HG03565 (cell line): ENCODE results near the gene ADAP2.

Source experiments
- ATAC-seq: cut with Tn5 transposase; IDR thresholded peaks from one replicate; pipeline ENCODE4 v1.9.1; 2021; ENCODE audit warnings: mild to moderate bottlenecking, moderate library complexity; ENCODE audit not compliant: unreplicated experiment

The ADAP2 gene

GRCh38 chr17:31008374-31009041 is 86.8 kb downstream of the ADAP2 start:
- ATAC-seq = no peak
